ENCODE measurements around the gene MIPOL1.
"Not testable (repeated sequence)": the region's sequence is repeated elsewhere in the genome, so short reads cannot be mapped to it uniquely, and the experiment has no call there.

The MIPOL1 gene

GRCh38 chr14:37236044-37236443 lies 38.3 kb downstream of the MIPOL1 start:
- not testable (repeated sequence) for H3K27me3 Mint-ChIP-seq; H3K4me3 Mint-ChIP-seq; H3K27ac Mint-ChIP-seq; DNase-seq; H3K36me3 Mint-ChIP-seq (ENCODE audit: low read depth); H3K4me1 Mint-ChIP-seq (ENCODE audit: low read depth); H3K9me3 Mint-ChIP-seq

- Mint-ChIP-seq H3K27me3 (no peaks in the 10 kb centered on the region), H3K4me3 (no peak overlapping the region), H3K9me3 (no peaks in the 10 kb centered on the region), H3K4me1 (ENCODE audit: low read depth) (no peaks in the 10 kb centered on the region), H3K27ac (no peak overlapping the region), H3K36me3 (ENCODE audit: low read depth) (no peaks in the 10 kb centered on the region)
- DNase-seq, result no peak
These were observed 39.4 kb downstream of the MIPOL1 start for GRCh38 chr14:37237094-37237493.

GRCh38 chr14:37237735-37238200 lies 40.0 kb downstream of the MIPOL1 start:
- Mint-ChIP-seq H3K36me3 (ENCODE audit: low read depth) (no peaks in the 10 kb centered on the region), H3K4me1 (ENCODE audit: low read depth) (no peaks in the 10 kb centered on the region), H3K27me3 (no peaks in the 10 kb centered on the region), H3K27ac (no peak overlapping the region), H3K4me3 (no peak overlapping the region), H3K9me3 (no peaks in the 10 kb centered on the region)
- no peak for DNase-seq

- no peaks in the 10 kb centered on the region for H3K9me3 Mint-ChIP-seq
- no peak for DNase-seq
- no peaks in the 10 kb centered on the region for H3K4me1 Mint-ChIP-seq (ENCODE audit: low read depth)
- H3K36me3 Mint-ChIP-seq (ENCODE audit: low read depth), result no peaks in the 10 kb centered on the region
- no peak overlapping the region for H3K27ac Mint-ChIP-seq
- H3K27me3 Mint-ChIP-seq, result no peaks in the 10 kb centered on the region
- no peak overlapping the region for H3K4me3 Mint-ChIP-seq
These were observed 43.5 kb downstream of the MIPOL1 start for GRCh38 chr14:37241198-37241597.

GRCh38 chr14:37246427-37246829 lies 48.7 kb downstream of the MIPOL1 start:
- no peak overlapping the region for H3K4me3 Mint-ChIP-seq
- no peaks in the 10 kb centered on the region for H3K27me3 Mint-ChIP-seq
- H3K4me1 Mint-ChIP-seq (ENCODE audit: low read depth), result no peaks in the 10 kb centered on the region
- H3K9me3 Mint-ChIP-seq, result no peaks in the 10 kb centered on the region
- H3K27ac Mint-ChIP-seq, result no peak overlapping the region
- H3K36me3 Mint-ChIP-seq (ENCODE audit: low read depth), result no peaks in the 10 kb centered on the region
- DNase-seq, result no peak

GRCh38 chr14:37247791-37248461 lies 50.2 kb downstream of the MIPOL1 start:
- Mint-ChIP-seq H3K9me3 (no peaks in the 10 kb centered on the region), H3K4me1 (ENCODE audit: low read depth) (no peaks in the 10 kb centered on the region), H3K27ac (no peak overlapping the region), H3K4me3 (no peak overlapping the region), H3K36me3 (ENCODE audit: low read depth) (no peaks in the 10 kb centered on the region), H3K27me3 (no peaks in the 10 kb centered on the region)
- no peak for DNase-seq

- Mint-ChIP-seq H3K9me3 (no peaks in the 10 kb centered on the region), H3K27ac (no peak overlapping the region), H3K36me3 (ENCODE audit: low read depth) (no peaks in the 10 kb centered on the region), H3K4me1 (ENCODE audit: low read depth) (no peaks in the 10 kb centered on the region), H3K4me3 (no peak overlapping the region), H3K27me3 (no peaks in the 10 kb centered on the region)
- no peak for DNase-seq
These were observed 54.0 kb downstream of the MIPOL1 start for GRCh38 chr14:37251775-37252174.

GRCh38 chr14:37252434-37252833 lies 54.7 kb downstream of the MIPOL1 start:
- DNase-seq, result no peak
- Mint-ChIP-seq H3K27ac (no peak overlapping the region), H3K27me3 (no peaks in the 10 kb centered on the region), H3K36me3 (ENCODE audit: low read depth) (no peaks in the 10 kb centered on the region), H3K4me1 (ENCODE audit: low read depth) (no peaks in the 10 kb centered on the region), H3K4me3 (no peak overlapping the region), H3K9me3 (no peaks in the 10 kb centered on the region)

- Mint-ChIP-seq H3K36me3 (ENCODE audit: low read depth) (no peaks in the 10 kb centered on the region), H3K4me3 (no peak overlapping the region), H3K27me3 (no peaks in the 10 kb centered on the region), H3K4me1 (ENCODE audit: low read depth) (no peaks in the 10 kb centered on the region), H3K9me3 (no peaks in the 10 kb centered on the region), H3K27ac (no peak overlapping the region)
- DNase-seq, result no peak
These were observed 56.2 kb downstream of the MIPOL1 start for GRCh38 chr14:37253905-37254304.

- Mint-ChIP-seq H3K4me1 (ENCODE audit: low read depth) (no peaks in the 10 kb centered on the region), H3K27ac (no peak overlapping the region), H3K4me3 (no peak overlapping the region), H3K9me3 (no peaks in the 10 kb centered on the region), H3K27me3 (no peaks in the 10 kb centered on the region), H3K36me3 (ENCODE audit: low read depth) (no peaks in the 10 kb centered on the region)
- no peak for DNase-seq
These were observed 56.7 kb downstream of the MIPOL1 start for GRCh38 chr14:37254411-37254947.

- no peaks in the 10 kb centered on the region for H3K4me1 Mint-ChIP-seq (ENCODE audit: low read depth)
- no peak overlapping the region for H3K4me3 Mint-ChIP-seq
- no peaks in the 10 kb centered on the region for H3K36me3 Mint-ChIP-seq (ENCODE audit: low read depth)
- DNase-seq, result no peak
- H3K27me3 Mint-ChIP-seq, result no peaks in the 10 kb centered on the region
- H3K9me3 Mint-ChIP-seq, result no peaks in the 10 kb centered on the region
- no peak overlapping the region for H3K27ac Mint-ChIP-seq
These were observed 59.8 kb downstream of the MIPOL1 start for GRCh38 chr14:37257501-37258070.

- no peak for DNase-seq
- Mint-ChIP-seq H3K4me1 (ENCODE audit: low read depth) (no peaks in the 10 kb centered on the region), H3K9me3 (peaks cover 2% of the 10 kb centered on the region), H3K36me3 (ENCODE audit: low read depth) (no peaks in the 10 kb centered on the region), H3K27ac (no peak overlapping the region), H3K27me3 (no peaks in the 10 kb centered on the region), H3K4me3 (no peak overlapping the region)
These were observed 64.9 kb downstream of the MIPOL1 start for GRCh38 chr14:37262649-37263048.

GRCh38 chr14:37263656-37264236 lies 66.0 kb downstream of the MIPOL1 start:
- H3K9me3 Mint-ChIP-seq, result peaks cover 2% of the 10 kb centered on the region
- no peaks in the 10 kb centered on the region for H3K36me3 Mint-ChIP-seq (ENCODE audit: low read depth)
- H3K27me3 Mint-ChIP-seq, result no peaks in the 10 kb centered on the region
- H3K27ac Mint-ChIP-seq, result no peak overlapping the region
- no peak for DNase-seq
- no peak overlapping the region for H3K4me3 Mint-ChIP-seq
- H3K4me1 Mint-ChIP-seq (ENCODE audit: low read depth), result no peaks in the 10 kb centered on the region

- H3K4me1 Mint-ChIP-seq (ENCODE audit: low read depth), result no peaks in the 10 kb centered on the region
- H3K27me3 Mint-ChIP-seq, result no peaks in the 10 kb centered on the region
- no peak overlapping the region for H3K27ac Mint-ChIP-seq
- no peak overlapping the region for H3K4me3 Mint-ChIP-seq
- H3K36me3 Mint-ChIP-seq (ENCODE audit: low read depth), result no peaks in the 10 kb centered on the region
- no peak for DNase-seq
- H3K9me3 Mint-ChIP-seq, result peaks cover 4% of the 10 kb centered on the region
These were observed 71.1 kb downstream of the MIPOL1 start for GRCh38 chr14:37268788-37269187.

- Mint-ChIP-seq H3K36me3 (ENCODE audit: low read depth) (no peaks in the 10 kb centered on the region), H3K4me1 (ENCODE audit: low read depth) (no peaks in the 10 kb centered on the region), H3K9me3 (peaks cover 2% of the 10 kb centered on the region), H3K4me3 (no peak overlapping the region), H3K27ac (no peak overlapping the region), H3K27me3 (no peaks in the 10 kb centered on the region)
- DNase-seq, result no peak
These were observed 72.9 kb downstream of the MIPOL1 start for GRCh38 chr14:37270629-37271028.

All from activated T-cell treated with anti-CD3 and anti-CD28 coated beads, Interleukin-2, amount 50 U/mL, for 24 hours (primary cell).